A673 (cell line): ENCODE results near the gene CHD2. TPM values are rescaled to one million over a fixed set of nuclear protein-coding genes. Genes with fewer than 3 reads are reported as not detected.

Experiments used
- BruUV-seq: library from RNA; stranded (reverse); fragments of 400-500 nt; replicated peaks from 2 replicates; lab custom pipeline; 2021; lab: Mats Ljungman, UMichigan
- CTCF ChIA-PET: fragments of 300-600 bp; sonication (Branson Sonifier 250); formaldehyde crosslinking; loops from one replicate; lab custom pipeline; 2022; ENCODE audit warnings: antibody characterized with exemption; lab: Charles Lee
- POLR2A ChIA-PET: fragments of 300-600 bp; sonication (Branson Sonifier 250); formaldehyde crosslinking; loops from one replicate; lab custom pipeline; 2022; ENCODE audit warnings: antibody characterized with exemption; ENCODE audit not compliant: low non-redundant PET; lab: Charles Lee
- DNase-seq: peaks from one replicate; pipeline ENCODE4 v3.0.0-alpha.2; 2015; ENCODE audit warnings: low spot score
- H3K27ac ChIP-seq: fragments of 200-600 bp; sonication (generic); 2 replicates; pipeline ENCODE4 v1.5.1; 2016; ENCODE audit warnings: mixed run types, low read depth, mild to moderate bottlenecking, mixed read lengths, antibody characterized with exemption, low read length; ENCODE audit not compliant: poor library complexity, severe bottlenecking
- H3K27me3 ChIP-seq: fragments of 200-600 bp; sonication (generic); replicated peaks from 2 replicates; pipeline ENCODE4 v1.6.1; 2017; ENCODE audit warnings: mixed run types, low read depth, mild to moderate bottlenecking, mixed read lengths, antibody characterized with exemption, low read length; ENCODE audit not compliant: insufficient read depth, poor library complexity
- H3K36me3 ChIP-seq: fragments of 200-600 bp; sonication (generic); 2 replicates; pipeline ENCODE4 v1.6.1; 2016; ENCODE audit warnings: mixed run types, mild to moderate bottlenecking, mixed read lengths, antibody characterized with exemption, low read length; ENCODE audit not compliant: insufficient read depth, poor library complexity, severe bottlenecking
- H3K4me1 ChIP-seq: fragments of 200-600 bp; sonication (generic); 2 replicates; pipeline ENCODE4 v1.6.1; 2017; ENCODE audit warnings: mixed run types, mild to moderate bottlenecking, mixed read lengths, antibody characterized with exemption, low read length; ENCODE audit not compliant: insufficient read depth, poor library complexity, severe bottlenecking
- H3K4me3 ChIP-seq: fragments of 200-600 bp; sonication (generic); 2 replicates; pipeline ENCODE4 v1.5.1; 2016; ENCODE audit warnings: low read depth, mixed run types, mild to moderate bottlenecking, mixed read lengths, low read length; ENCODE audit not compliant: poor library complexity, severe bottlenecking
- H3K9me3 ChIP-seq: fragments of 200-600 bp; sonication (generic); 2 replicates; pipeline ENCODE4 v1.6.1; 2016; ENCODE audit warnings: mixed run types, low read depth, mild to moderate bottlenecking, mixed read lengths, antibody characterized with exemption, low read length; ENCODE audit not compliant: poor library complexity, severe bottlenecking
- CTCF ChIP-seq: fragments of 300-800, 200-600 bp; sonication (generic); conservative IDR thresholded peaks from 2 replicates; pipeline ENCODE4 v1.5.1; 2017; ENCODE audit warnings: low read depth, mild to moderate bottlenecking, antibody characterized with exemption, low read length, moderate library complexity, mixed read lengths
- EZH2 ChIP-seq: fragments of 200-600 bp; sonication (generic); IDR thresholded peaks from 2 replicates; pipeline ENCODE4 v1.6.1; 2017; ENCODE audit warnings: borderline replicate concordance, low read depth, mild to moderate bottlenecking, mixed read lengths, antibody characterized with exemption, low read length; ENCODE audit not compliant: poor library complexity, severe bottlenecking
- intact Hi-C: fragments of 100-400 bp; cut with micrococcal nuclease; formaldehyde crosslinking; loops from one replicate; pipeline ENCODE4 v1.10.0; 2022; ENCODE audit not compliant: unreplicated experiment
- total RNA-seq: library from RNA; stranded (reverse); gene quantifications from 2 replicates; pipeline ENCODE4 v1.2.3, GENCODE V29; 2021

The CHD2 gene
- total RNA-seq, 1 experiment from 2014 or later, result 75.7 TPM

DNA sequence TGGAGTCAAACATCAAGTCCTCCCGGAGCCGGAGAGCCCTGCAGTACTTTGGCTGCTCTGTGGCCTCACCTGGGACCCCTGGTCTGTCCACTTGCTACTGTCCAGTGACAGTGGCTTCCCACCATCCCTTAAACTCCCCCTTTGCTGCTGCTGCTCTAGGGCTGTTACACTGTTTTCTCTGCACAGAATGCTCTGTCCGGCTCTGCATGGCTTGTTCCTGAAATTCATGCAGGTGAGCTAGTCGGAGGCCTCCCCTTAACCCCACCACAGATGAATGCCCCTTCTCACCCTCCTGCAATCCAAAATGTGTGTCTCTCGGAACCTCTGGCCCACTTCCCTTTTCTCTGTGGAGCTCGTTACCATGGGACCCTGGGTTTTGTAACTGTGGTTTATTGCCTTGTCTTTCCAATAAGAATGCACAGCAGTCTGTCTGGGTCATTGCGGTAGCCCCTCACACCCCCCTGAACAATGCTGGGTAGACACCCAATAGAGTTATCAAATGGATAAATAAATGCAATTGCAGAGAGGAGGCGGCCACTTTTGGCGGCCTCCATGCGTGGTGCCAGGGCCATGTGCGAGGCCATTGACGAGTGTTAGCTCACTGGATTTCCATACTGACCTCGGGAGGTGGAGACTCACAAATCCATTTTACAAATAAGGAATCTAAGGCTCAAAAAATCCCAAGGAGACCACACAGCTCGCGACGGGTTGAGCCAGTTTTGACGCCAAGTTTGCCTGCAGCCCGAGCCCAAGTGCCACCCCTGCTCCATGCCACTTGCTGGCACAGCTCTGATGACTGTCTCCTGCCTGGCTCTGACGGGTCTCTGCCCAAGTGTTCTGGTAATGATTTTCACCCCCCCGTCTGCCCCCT, 140.4 kb downstream of the CHD2 start:
- Histone ChIP-seq H3K27me3 (no peaks in the 10 kb centered on the region), H3K4me3 (no peak overlapping the region), H3K27ac (no peak overlapping the region), H3K9me3 (no peaks in the 10 kb centered on the region), H3K4me1 (no peaks in the 10 kb centered on the region), H3K36me3 (no peaks in the 10 kb centered on the region)
- no peak for TF ChIP-seq EZH2
- no peak for TF ChIP-seq CTCF
- intact Hi-C loops, result no loop called here
- no peak for DNase-seq
- ChIA-PET POLR2A (no interaction called here), CTCF (no interaction called here)
- no TSS peak for BruUV-seq

DNA sequence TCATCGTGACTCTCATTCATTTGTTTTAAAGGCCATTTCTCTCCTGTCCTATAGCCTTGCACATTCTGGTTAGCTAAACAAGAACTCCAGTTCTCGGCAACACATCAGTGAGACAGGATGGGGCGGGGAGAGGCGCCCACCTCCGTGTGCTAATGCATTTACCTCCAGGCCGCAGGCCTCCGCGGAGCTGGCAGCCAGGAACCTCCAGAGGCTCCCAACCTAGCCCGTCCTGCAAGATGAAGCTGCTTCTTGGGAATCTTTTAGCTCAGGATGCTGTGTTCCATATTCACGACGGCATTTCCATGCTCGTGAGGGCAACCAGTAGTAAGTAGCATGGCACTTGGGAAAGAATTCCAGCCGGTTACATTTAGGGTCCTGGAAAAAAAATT, 141.0 kb downstream of the CHD2 start:
- ChIA-PET CTCF (no interaction called here), POLR2A (no interaction called here)
- Histone ChIP-seq H3K27me3 (no peaks in the 10 kb centered on the region), H3K27ac (no peak overlapping the region), H3K9me3 (peaks cover 2% of the 10 kb centered on the region), H3K36me3 (no peaks in the 10 kb centered on the region), H3K4me1 (no peaks in the 10 kb centered on the region), H3K4me3 (no peak overlapping the region)
- no TSS peak for BruUV-seq
- DNase-seq, result no peak
- intact Hi-C loops, result no loop called here
- TF ChIP-seq CTCF, result no peak
- TF ChIP-seq EZH2, result no peak

GRCh38 chr15:93042211-93042610, 142.1 kb downstream of the CHD2 start:
- intact Hi-C loops, result no loop called here

More at GRCh38 chr15:93042211-93042610, 142.1 kb downstream of the CHD2 start:
- TF ChIP-seq CTCF, result no peak
- TF ChIP-seq EZH2, result no peak
- Histone ChIP-seq H3K9me3 (peaks cover 6% of the 10 kb centered on the region), H3K27ac (no peak overlapping the region), H3K4me1 (no peaks in the 10 kb centered on the region), H3K27me3 (no peaks in the 10 kb centered on the region), H3K4me3 (no peak overlapping the region), H3K36me3 (no peaks in the 10 kb centered on the region)
- ChIA-PET CTCF (no interaction called here), POLR2A (no interaction called here)
- DNase-seq, result no peak
- no TSS peak for BruUV-seq
